ENCODE measurements around the gene DAPP1.

The DAPP1 gene

GRCh38 chr4:99852199-99852749, 35.6 kb downstream of the DAPP1 start:
- DNase-seq (ENCODE audit: low spot score in 2 of 2): no peak
- in situ Hi-C loops (cut with MboI; ENCODE audit: low sequenced_read_pairs): no loop called here
- no peaks in the 10 kb centered on the region for H3K27me3 ChIP-seq (ENCODE audit: low read depth)
- no peaks in the 10 kb centered on the region for H3K9me3 ChIP-seq
- no peaks in the 10 kb centered on the region for H3K36me3 ChIP-seq (replicated peaks)
- H3K4me1 ChIP-seq: no peaks in the 10 kb centered on the region
- H3K4me3 ChIP-seq: no peak overlapping the region

GRCh38 chr4:99853190-99853589, 36.6 kb downstream of the DAPP1 start:
- no peak for DNase-seq (ENCODE audit: low spot score in 2 of 2)
- no peaks in the 10 kb centered on the region for H3K9me3 ChIP-seq
- H3K4me1 ChIP-seq: no peaks in the 10 kb centered on the region
- in situ Hi-C loops (cut with MboI; ENCODE audit: low sequenced_read_pairs): no loop called here
- no peak overlapping the region for H3K4me3 ChIP-seq
- no peaks in the 10 kb centered on the region for H3K27me3 ChIP-seq (ENCODE audit: low read depth)
- H3K36me3 ChIP-seq (replicated peaks): no peaks in the 10 kb centered on the region

- no peak overlapping the region for H3K4me3 ChIP-seq
- H3K27me3 ChIP-seq (ENCODE audit: low read depth): no peaks in the 10 kb centered on the region
- DNase-seq (ENCODE audit: low spot score in 2 of 2): no peak
- no peaks in the 10 kb centered on the region for H3K36me3 ChIP-seq (replicated peaks)
- H3K4me1 ChIP-seq: no peaks in the 10 kb centered on the region
- no peaks in the 10 kb centered on the region for H3K9me3 ChIP-seq
- in situ Hi-C loops (cut with MboI; ENCODE audit: low sequenced_read_pairs): no loop called here
Observed at GRCh38 chr4:99853999-99854398, 37.4 kb downstream of the DAPP1 start.

- no peaks in the 10 kb centered on the region for H3K36me3 ChIP-seq (replicated peaks)
- H3K4me1 ChIP-seq: no peaks in the 10 kb centered on the region
- no peaks in the 10 kb centered on the region for H3K27me3 ChIP-seq (ENCODE audit: low read depth)
- no peak overlapping the region for H3K4me3 ChIP-seq
- in situ Hi-C loops (cut with MboI; ENCODE audit: low sequenced_read_pairs): no loop called here
- no peak for DNase-seq (ENCODE audit: low spot score in 2 of 2)
- H3K9me3 ChIP-seq: no peaks in the 10 kb centered on the region
Observed at GRCh38 chr4:99855678-99856077, 39.1 kb downstream of the DAPP1 start.

GRCh38 chr4:99856166-99856565, 39.5 kb downstream of the DAPP1 start:
- no peaks in the 10 kb centered on the region for H3K27me3 ChIP-seq (ENCODE audit: low read depth)
- H3K4me3 ChIP-seq: no peak overlapping the region
- H3K9me3 ChIP-seq: no peaks in the 10 kb centered on the region
- DNase-seq (ENCODE audit: low spot score in 2 of 2): no peak
- no peaks in the 10 kb centered on the region for H3K4me1 ChIP-seq
- H3K36me3 ChIP-seq (replicated peaks): no peaks in the 10 kb centered on the region
- in situ Hi-C loops (cut with MboI; ENCODE audit: low sequenced_read_pairs): no loop called here

- Histone ChIP-seq H3K9me3 (no peaks in the 10 kb centered on the region), H3K4me3 (no peak overlapping the region), H3K36me3 (replicated peaks) (no peaks in the 10 kb centered on the region), H3K4me1 (no peaks in the 10 kb centered on the region), H3K27me3 (ENCODE audit: low read depth) (no peaks in the 10 kb centered on the region)
- DNase-seq (ENCODE audit: low spot score in 2 of 2): no peak
- in situ Hi-C loops (cut with MboI; ENCODE audit: low sequenced_read_pairs): no loop called here
Observed at GRCh38 chr4:99857307-99857706, 40.7 kb downstream of the DAPP1 start.

- in situ Hi-C loops (cut with MboI; ENCODE audit: low sequenced_read_pairs): no loop called here
- no peak for DNase-seq (ENCODE audit: low spot score in 2 of 2)
- no peaks in the 10 kb centered on the region for H3K36me3 ChIP-seq (replicated peaks)
Observed at GRCh38 chr4:99859618-99860017, 43.0 kb downstream of the DAPP1 start.

GRCh38 chr4:99860521-99860920, 43.9 kb downstream of the DAPP1 start:
- in situ Hi-C loops (cut with MboI; ENCODE audit: low sequenced_read_pairs): no loop called here
- Histone ChIP-seq H3K27me3 (ENCODE audit: low read depth) (no peaks in the 10 kb centered on the region), H3K4me1 (no peaks in the 10 kb centered on the region), H3K9me3 (no peaks in the 10 kb centered on the region), H3K36me3 (replicated peaks) (no peaks in the 10 kb centered on the region), H3K4me3 (no peak overlapping the region)
- no peak for DNase-seq (ENCODE audit: low spot score in 2 of 2)

More at GRCh38 chr4:99859618-99860017, 43.0 kb downstream of the DAPP1 start:
- Histone ChIP-seq H3K27me3 (ENCODE audit: low read depth) (no peaks in the 10 kb centered on the region), H3K4me1 (no peaks in the 10 kb centered on the region), H3K9me3 (no peaks in the 10 kb centered on the region), H3K4me3 (no peak overlapping the region)

GRCh38 chr4:99861120-99861905, 44.7 kb downstream of the DAPP1 start:
- Histone ChIP-seq H3K4me3 (no peak overlapping the region), H3K4me1 (no peaks in the 10 kb centered on the region), H3K36me3 (replicated peaks) (no peaks in the 10 kb centered on the region), H3K9me3 (no peaks in the 10 kb centered on the region), H3K27me3 (ENCODE audit: low read depth) (0 out of 2 replicates have a peak, but pooled peaks cover 3% of the 10 kb centered on the region)
- in situ Hi-C loops (cut with MboI; ENCODE audit: low sequenced_read_pairs): no loop called here
- DNase-seq (ENCODE audit: low spot score in 2 of 2): no peak

- H3K9me3 ChIP-seq: no peaks in the 10 kb centered on the region
- no peaks in the 10 kb centered on the region for H3K36me3 ChIP-seq (replicated peaks)
- in situ Hi-C loops (cut with MboI; ENCODE audit: low sequenced_read_pairs): no loop called here
- H3K4me3 ChIP-seq: no peak overlapping the region
- DNase-seq (ENCODE audit: low spot score in 2 of 2): no peak
- H3K27me3 ChIP-seq (ENCODE audit: low read depth): 0 out of 2 replicates have a peak, but pooled peaks cover 3% of the 10 kb centered on the region
- no peaks in the 10 kb centered on the region for H3K4me1 ChIP-seq
Observed at GRCh38 chr4:99863804-99864203, 47.2 kb downstream of the DAPP1 start.

GRCh38 chr4:99868126-99868596, 51.5 kb downstream of the DAPP1 start:
- no peak overlapping the region for H3K4me3 ChIP-seq
- in situ Hi-C loops (cut with MboI; ENCODE audit: low sequenced_read_pairs): no loop called here
- no peak for DNase-seq (ENCODE audit: low spot score in 2 of 2)
- H3K27me3 ChIP-seq (ENCODE audit: low read depth): 0 out of 2 replicates have a peak, but pooled peaks cover 3% of the 10 kb centered on the region
- no peaks in the 10 kb centered on the region for H3K9me3 ChIP-seq
- H3K36me3 ChIP-seq (replicated peaks): no peaks in the 10 kb centered on the region
- no peaks in the 10 kb centered on the region for H3K4me1 ChIP-seq

GRCh38 chr4:99872570-99872969, 55.9 kb downstream of the DAPP1 start:
- Histone ChIP-seq H3K4me3 (no peak overlapping the region), H3K9me3 (no peaks in the 10 kb centered on the region), H3K4me1 (no peaks in the 10 kb centered on the region), H3K27me3 (ENCODE audit: low read depth) (no peaks in the 10 kb centered on the region), H3K36me3 (replicated peaks) (no peaks in the 10 kb centered on the region)
- in situ Hi-C loops (cut with MboI; ENCODE audit: low sequenced_read_pairs): no loop called here
- no peak for DNase-seq (ENCODE audit: low spot score in 2 of 2)

GRCh38 chr4:99875071-99875470, 58.4 kb downstream of the DAPP1 start:
- in situ Hi-C loops (cut with MboI; ENCODE audit: low sequenced_read_pairs): no loop called here
- DNase-seq (ENCODE audit: low spot score in 2 of 2): no peak

GRCh38 chr4:99876946-99877345, 60.3 kb downstream of the DAPP1 start:
- in situ Hi-C loops (cut with MboI; ENCODE audit: low sequenced_read_pairs): no loop called here

More at GRCh38 chr4:99875071-99875470, 58.4 kb downstream of the DAPP1 start:
- H3K4me3 ChIP-seq: no peak overlapping the region
- no peaks in the 10 kb centered on the region for H3K27me3 ChIP-seq (ENCODE audit: low read depth)
- no peaks in the 10 kb centered on the region for H3K9me3 ChIP-seq
- no peaks in the 10 kb centered on the region for H3K4me1 ChIP-seq
- peaks cover 14% of the 10 kb centered on the region for H3K36me3 ChIP-seq (replicated peaks)

More at GRCh38 chr4:99876946-99877345, 60.3 kb downstream of the DAPP1 start:
- no peaks in the 10 kb centered on the region for H3K9me3 ChIP-seq
- H3K4me1 ChIP-seq: no peaks in the 10 kb centered on the region
- no peak for DNase-seq (ENCODE audit: low spot score in 2 of 2)
- peaks cover 21% of the 10 kb centered on the region for H3K36me3 ChIP-seq (replicated peaks)
- no peaks in the 10 kb centered on the region for H3K27me3 ChIP-seq (ENCODE audit: low read depth)
- H3K4me3 ChIP-seq: no peak overlapping the region

All from HAP-1 (cell line).